ENCODE results near the gene CMKLR1. TPM values are rescaled to one million over a fixed set of nuclear protein-coding genes. Genes with fewer than 3 reads are reported as not detected.

CMKLR1 gene
- total and polyA plus RNA-seq, 2 donors (not counting 1 experiment from before 2014, with no cell fraction given) = 0.06 to 0.54 TPM

GRCh38 chr12:108320507-108321293, 18.4 kb downstream of the CMKLR1 start:
- ChIA-PET POLR2A (no interaction called here), CTCF (no interaction called here)
- 7% methylated on average over 2 of the region's 4 CpGs for WGBS (ENCODE audit: insufficient coverage)
- H3K4me3 ChIP-seq (ENCODE audit: control extremely low read depth in 1 of 5, extremely low read depth in 1 of 5, insufficient read depth in 1 of 5, low read depth in 2 of 5, low read length in 4 of 5) = no peak overlapping the region
- no peak overlapping the region for H2AFZ ChIP-seq (ENCODE audit: insufficient read depth, low read depth, low read length, poor library complexity, severe bottlenecking)
- no peak overlapping the region for H3K27ac Mint-ChIP-seq
- no peaks in the 10 kb centered on the region for H3K4me1 ChIP-seq (ENCODE audit: control insufficient read depth in 2 of 2, insufficient read depth in 2 of 2, low read length in 2 of 2)
- no peak overlapping the region for H3K27ac ChIP-seq (ENCODE audit: low read length in 2 of 2)
- DNase-seq = no peak
- peaks cover 29% of the 10 kb centered on the region for H3K27me3 Mint-ChIP-seq
- TF ChIP-seq CTCF (IDR thresholded peaks at IDR 0.05) (no peak), EZH2 (IDR thresholded peaks at IDR 0.05; ENCODE audit: borderline replicate concordance, insufficient read depth, low read depth, low read length, poor library complexity, severe bottlenecking) (no peak)
- H3K9me3 ChIP-seq (ENCODE audit: control extremely low read depth in 1 of 3, control insufficient read depth in 2 of 3, insufficient read depth in 1 of 3, low read length in 2 of 3) = no peaks in the 10 kb centered on the region
- no peaks in the 10 kb centered on the region for H3K36me3 ChIP-seq (replicated peaks in 1 of 2; ENCODE audit: control extremely low read depth in 1 of 2, control insufficient read depth in 1 of 2, extremely low read depth in 1 of 2, insufficient read depth in 2 of 2, low read length in 1 of 2)
- H3K4me2 ChIP-seq (replicated peaks; ENCODE audit: low read depth, low read length, poor library complexity, severe bottlenecking) = no peak overlapping the region
- H3K79me2 ChIP-seq (ENCODE audit: control insufficient read depth, insufficient read depth, low read length) = no peaks in the 10 kb centered on the region
- ATAC-seq (ENCODE audit: low read depth) = no peak
- intact Hi-C loops (cut with micrococcal nuclease) = no loop called here
- peaks cover 0 to 9% (median 0%) of the 10 kb centered on the region in 4 experiments for H3K27me3 ChIP-seq (replicated peaks in 1 of 4; ENCODE audit: control extremely low read depth in 1 of 4, control insufficient read depth in 3 of 4, insufficient read depth in 4 of 4, low read length in 3 of 4)
- no peak overlapping the region for H3K9ac ChIP-seq (ENCODE audit: low read length)
- no peaks in the 10 kb centered on the region for H4K20me1 ChIP-seq (ENCODE audit: control insufficient read depth, insufficient read depth, low read length, poor library complexity, severe bottlenecking)
- no peak overlapping the region for H3K4me3 Mint-ChIP-seq
- no peaks in the 10 kb centered on the region for H3K9me3 Mint-ChIP-seq (ENCODE audit: insufficient read depth)
- no peaks in the 10 kb centered on the region for H3K4me1 Mint-ChIP-seq

Measured in B cell (primary cell).